ENCODE measurements around the gene USP12.

- no peak for TF ChIP-seq POLR2A (IDR thresholded peaks at IDR 0.05)
- TF ChIP-seq, protein P1, sequence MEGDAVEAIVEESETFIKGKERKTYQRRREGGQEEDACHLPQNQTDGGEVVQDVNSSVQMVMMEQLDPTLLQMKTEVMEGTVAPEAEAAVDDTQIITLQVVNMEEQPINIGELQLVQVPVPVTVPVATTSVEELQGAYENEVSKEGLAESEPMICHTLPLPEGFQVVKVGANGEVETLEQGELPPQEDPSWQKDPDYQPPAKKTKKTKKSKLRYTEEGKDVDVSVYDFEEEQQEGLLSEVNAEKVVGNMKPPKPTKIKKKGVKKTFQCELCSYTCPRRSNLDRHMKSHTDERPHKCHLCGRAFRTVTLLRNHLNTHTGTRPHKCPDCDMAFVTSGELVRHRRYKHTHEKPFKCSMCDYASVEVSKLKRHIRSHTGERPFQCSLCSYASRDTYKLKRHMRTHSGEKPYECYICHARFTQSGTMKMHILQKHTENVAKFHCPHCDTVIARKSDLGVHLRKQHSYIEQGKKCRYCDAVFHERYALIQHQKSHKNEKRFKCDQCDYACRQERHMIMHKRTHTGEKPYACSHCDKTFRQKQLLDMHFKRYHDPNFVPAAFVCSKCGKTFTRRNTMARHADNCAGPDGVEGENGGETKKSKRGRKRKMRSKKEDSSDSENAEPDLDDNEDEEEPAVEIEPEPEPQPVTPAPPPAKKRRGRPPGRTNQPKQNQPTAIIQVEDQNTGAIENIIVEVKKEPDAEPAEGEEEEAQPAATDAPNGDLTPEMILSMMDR (IDR thresholded peaks at IDR 0.05): no peak
These were observed 118.9 kb downstream of the USP12 start for GRCh38 chr13:27052551-27053208.
